ENCODE results near the gene TMEM217. TPM values are rescaled to one million over a fixed set of nuclear protein-coding genes. Genes with fewer than 3 reads are reported as not detected.
A peak's percentile ranks its signal among the peaks of the same experiment; 100 is the strongest.

The TMEM217 gene
- polyA plus RNA-seq, 12 donors, result 0.59 to 2.2 (median 0.92) TPM; not detected in 2

DNA sequence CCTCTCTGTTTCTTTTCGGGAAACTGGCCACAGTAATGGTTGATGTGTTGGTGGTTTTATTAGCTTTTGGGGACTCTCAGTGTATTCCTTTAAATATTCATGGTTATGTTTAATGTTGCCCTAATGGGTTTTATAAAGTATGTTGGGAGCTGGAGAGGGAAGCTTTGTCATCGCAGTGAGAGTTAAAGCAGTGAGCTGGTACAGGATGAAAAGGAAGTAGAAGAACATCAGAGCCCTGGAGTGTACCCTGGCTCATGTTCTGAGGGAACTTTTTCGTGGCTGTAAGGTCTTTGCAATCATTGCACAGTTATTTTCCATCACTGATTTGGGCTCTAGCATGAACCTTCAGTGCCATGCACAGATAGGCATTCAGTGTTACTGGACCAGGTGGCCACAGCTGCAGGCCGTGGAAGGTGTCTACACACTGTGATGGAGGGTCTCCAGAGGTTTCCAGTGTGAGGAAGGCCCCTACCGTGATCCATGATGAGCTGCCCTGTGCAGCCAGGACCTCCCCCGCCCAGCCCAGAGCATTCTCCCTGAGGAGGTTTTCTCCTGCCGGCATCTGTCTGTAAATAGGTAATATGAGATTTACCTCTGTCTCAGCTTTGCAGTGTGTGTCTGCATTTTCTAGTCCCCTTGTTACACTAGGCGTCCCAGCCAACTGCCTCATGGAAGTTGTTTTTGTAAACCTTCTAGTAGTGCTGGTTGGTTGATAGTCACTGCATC is 22.4 kb upstream of the TMEM217 start:
- no peak for DNase-seq

DNA sequence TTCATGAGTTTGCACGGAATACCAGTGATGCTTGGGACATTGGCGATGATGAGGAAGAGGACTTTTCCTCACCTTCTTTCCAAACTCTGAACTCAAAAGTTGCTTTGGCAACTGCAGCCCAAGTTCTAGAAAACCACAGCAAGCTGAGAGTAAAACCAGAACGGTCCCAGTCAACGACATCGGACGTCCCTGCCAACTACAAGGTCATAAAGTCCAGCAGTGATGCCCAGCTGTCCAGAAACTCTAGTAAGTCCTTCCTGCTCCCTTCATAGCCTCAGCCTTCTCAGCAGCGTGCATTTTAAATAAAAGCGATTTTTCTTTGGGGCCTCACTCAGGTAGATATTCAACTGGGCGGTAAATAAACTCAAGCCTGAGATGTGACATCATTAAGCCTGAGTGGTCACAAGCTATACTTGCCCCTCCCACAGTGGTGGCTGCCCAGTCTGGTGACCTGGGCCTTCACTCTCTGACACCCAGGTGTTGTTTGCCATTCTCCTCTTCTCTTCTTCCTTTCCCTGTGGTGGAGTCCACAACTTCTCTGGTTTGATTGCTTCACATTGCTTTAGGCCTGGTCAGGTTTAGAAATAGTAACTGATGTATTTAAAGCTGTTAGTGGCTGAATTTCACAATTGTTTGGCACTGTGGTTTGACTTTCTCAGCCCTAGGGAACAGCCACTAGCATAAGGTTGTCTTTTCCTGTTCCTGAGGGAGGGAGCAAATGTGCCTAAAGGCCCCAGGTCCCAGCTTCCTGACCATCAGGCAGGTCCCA is 21.6 kb upstream of the TMEM217 start:
- DNase-seq, result no peak

GRCh38 chr6:37277001-37277409 is 19.1 kb upstream of the TMEM217 start:
- no peak for DNase-seq

DNA sequence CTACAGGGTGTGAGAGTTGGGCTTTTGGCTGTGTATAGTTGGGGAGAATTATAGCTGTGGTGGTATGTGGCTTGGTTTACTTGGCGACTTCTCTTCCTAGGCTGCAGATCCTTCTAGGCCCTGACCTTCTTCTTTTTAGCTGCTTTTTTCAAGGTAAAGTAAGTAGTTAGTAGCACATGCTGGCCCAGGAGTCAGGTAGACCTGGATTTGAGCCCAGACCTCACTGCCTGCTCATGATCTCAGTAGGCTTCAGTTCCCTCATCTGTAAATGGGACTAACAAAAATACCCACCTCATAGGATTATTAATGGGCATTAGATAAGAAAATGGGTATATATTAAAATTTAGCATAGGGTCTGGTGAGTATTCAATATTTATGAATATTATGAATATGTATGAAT is 17.4 kb upstream of the TMEM217 start:
- DNase-seq, result no peak

GRCh38 chr6:37273690-37274089 is 15.7 kb upstream of the TMEM217 start:
- no peak for DNase-seq

- no peak for DNase-seq
Measured at GRCh38 chr6:37272834-37273566, 15.1 kb upstream of the TMEM217 start.

- DNase-seq, result no peak
Measured at GRCh38 chr6:37269105-37269504, 11.2 kb upstream of the TMEM217 start.

DNA sequence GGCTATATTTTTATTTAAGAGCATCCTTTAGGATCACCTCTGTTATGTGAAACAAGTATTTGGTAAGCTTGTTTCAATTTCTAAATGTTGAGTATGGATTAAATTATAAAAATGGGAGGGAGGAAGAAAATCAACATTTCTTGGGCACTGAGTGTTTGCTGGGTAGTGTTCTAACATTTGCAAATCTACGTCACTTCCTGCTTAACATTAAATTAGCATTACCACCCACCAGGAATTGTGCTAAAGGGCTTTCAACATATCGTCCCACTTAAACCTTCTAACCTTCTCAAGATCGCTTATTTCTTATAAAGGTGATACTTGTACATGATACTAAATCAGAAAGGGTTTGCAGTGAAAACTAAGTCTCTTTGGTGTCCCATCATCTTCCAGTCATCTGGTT is 7.9 kb upstream of the TMEM217 start:
- no peak for DNase-seq

DNA sequence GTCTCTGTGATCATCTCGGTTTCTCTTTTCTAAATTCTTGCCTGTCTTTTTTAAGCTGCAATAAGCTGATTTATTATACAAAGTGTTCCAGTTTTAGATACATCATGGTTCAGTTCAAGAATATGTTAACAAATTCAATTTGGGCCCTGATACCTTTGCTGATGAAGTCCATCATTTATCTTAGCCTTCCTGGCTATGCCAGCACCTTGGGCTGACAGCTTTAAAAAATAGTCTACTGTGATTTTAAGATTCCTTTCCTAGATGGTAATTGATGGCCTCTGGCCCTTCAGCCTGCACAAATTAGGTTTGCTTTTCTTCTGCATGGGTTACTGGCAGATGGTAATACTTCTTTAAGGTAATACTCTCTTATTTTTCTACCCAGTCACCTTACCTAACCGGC is 7.1 kb upstream of the TMEM217 start:
- no peak for DNase-seq

DNA sequence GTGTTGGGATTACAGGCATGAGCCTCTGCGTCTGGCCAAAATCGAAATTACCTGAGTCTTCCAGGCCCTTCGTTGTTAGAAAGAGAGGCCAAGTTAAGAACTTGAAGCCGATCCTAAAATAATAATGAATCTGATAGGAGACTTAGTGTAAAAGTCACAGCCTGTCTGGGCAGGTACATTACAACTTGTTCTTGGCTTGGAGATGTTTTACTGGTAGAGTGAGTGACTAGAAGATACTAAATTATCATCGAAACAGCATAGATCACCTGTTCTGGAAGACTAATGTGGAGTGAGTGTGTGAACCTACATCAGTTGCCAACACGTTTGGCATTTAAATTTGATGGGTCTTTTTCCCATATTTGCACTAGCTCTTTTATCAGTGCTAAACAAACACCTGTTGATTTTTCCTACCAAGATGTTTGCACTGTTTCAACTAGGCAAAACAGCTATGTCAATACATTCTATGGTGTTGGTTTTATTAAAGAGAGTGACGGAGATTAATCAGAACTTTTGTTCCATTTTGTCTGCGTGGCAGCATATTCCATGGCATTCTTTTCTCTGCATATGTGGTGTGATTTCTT is 4.6 kb upstream of the TMEM217 start:
- no peak for DNase-seq

DNA sequence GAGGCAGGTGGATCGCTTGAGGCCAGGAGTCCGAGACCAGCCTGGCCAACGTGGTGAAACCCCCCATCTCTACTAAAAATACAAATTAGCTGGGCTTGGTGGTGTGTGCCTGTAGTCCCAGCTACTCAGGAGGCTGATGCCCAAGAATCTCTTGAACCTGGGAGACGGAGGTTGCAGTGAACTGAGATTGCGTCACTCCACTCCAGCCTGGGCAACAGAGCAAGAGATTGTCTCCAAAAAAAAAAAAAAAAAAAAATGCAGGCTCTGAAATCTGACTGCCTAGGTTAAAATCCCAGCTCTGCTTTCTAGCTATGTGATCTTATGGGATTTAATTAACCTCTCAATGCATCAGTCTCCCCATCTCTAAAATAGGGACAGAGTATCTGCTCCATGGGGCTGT is 3.3 kb upstream of the TMEM217 start:
- no peak for DNase-seq

- no peak for DNase-seq
Measured at GRCh38 chr6:37260444-37260843, 2.5 kb upstream of the TMEM217 start.

- DNase-seq, result no peak
Measured at GRCh38 chr6:37260040-37260439, 2.1 kb upstream of the TMEM217 start.

DNA sequence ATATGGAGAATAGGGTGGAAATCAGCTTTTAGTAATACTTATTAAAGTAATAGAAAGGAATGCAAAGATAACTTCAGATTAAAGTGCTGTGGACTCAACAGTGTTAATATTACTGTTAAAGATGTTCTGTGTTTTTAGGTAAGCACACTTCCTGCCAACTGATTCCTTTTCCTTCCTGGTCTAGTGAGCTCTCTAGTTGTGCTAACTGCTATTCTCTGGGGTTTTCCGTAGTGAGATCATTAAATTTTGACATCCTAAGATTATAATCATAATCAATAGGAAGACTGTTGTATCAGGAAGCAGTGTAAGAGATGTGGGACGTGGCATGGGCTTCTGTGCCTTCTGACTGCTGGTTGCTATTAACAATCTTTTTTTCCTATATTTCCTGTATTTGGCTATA is 1.2 kb upstream of the TMEM217 start:
- DNase-seq, result no peak

- peak; percentile 21 for DNase-seq
Measured at GRCh38 chr6:37258405-37259105, 611 bp upstream of the TMEM217 start.

DNA sequence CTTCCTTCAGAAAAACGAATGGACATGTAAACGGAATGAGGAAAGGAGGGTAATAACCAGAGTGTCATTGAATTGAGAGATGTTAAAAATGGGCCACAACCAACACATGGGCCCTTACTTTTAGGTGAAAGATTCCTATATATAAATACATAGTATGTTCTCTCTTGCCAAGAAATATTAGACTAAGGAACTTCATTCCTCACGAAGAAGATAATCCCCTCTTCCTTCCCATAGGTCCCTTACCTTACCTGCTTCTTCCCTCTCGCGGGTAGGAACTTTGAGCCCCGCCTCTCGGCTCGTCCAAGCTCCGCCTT is 667 bp downstream of the TMEM217 start:
- DNase-seq, result no peak

- DNase-seq, result no peak
Measured at GRCh38 chr6:37256692-37257319, 1.1 kb downstream of the TMEM217 start.

GRCh38 chr6:37254881-37255280 is 3.1 kb downstream of the TMEM217 start:
- no peak for DNase-seq

- no peak for DNase-seq
Measured at GRCh38 chr6:37253486-37254007, 4.4 kb downstream of the TMEM217 start.

- DNase-seq, result no peak
Measured at GRCh38 chr6:37251211-37251780, 6.6 kb downstream of the TMEM217 start.
